ENCODE results near the gene C17orf58.
"Not testable (repeated sequence)": the region's sequence is repeated elsewhere in the genome, so short reads cannot be mapped to it uniquely, and the experiment has no call there.

Gene C17orf58

DNA sequence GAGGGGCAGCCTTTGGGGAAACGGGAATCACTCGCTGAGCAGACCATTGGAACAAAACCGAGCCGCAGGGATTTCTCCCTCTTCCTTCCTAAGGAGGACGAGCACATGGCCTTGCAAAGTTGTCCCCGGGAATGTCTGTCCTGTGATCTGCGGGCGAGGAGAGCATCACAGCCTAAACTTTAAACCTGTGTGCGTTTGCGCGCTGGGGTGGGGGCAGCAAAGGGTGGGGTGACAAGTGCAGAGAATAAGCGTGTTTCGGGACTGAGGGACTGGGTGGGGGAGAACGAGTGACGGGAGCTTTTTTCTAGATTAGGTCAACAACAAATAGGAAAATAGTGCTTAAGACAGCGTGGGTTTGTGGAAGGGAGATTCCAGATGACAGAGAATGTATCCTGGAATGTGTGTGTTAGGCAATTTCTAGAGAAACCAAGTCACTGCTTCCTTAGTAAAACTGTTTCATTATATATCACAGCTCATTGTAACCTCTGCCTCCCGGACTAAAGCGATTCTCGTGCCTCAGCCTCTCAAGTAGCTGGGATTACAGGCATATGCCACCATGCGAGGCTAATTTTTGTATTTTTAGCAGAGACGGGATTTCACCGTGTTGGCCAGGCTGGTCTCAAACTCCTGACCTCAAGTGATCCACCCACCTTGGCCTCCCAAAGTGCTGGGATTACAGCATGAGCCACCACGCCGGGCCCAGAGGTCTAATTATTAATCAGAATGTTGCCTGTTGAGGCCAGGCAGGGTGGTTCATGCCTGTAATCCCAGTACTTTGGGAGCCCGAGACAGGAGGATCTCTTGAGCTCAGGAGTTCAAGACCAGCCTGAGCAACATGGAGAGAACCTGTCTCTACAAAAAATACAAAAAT lies at the start of gene C17orf58:
C17orf58 (minus strand) TSS at position 169 of the 871 bp plus-strand sequence. CDS start 271 bp downstream, outside the sequence.
- DNase-seq = not testable (repeated sequence)

GRCh38 chr17:68036304-68037147 lies 40.3 kb upstream of the C17orf58 start:
- no peak for DNase-seq

DNA sequence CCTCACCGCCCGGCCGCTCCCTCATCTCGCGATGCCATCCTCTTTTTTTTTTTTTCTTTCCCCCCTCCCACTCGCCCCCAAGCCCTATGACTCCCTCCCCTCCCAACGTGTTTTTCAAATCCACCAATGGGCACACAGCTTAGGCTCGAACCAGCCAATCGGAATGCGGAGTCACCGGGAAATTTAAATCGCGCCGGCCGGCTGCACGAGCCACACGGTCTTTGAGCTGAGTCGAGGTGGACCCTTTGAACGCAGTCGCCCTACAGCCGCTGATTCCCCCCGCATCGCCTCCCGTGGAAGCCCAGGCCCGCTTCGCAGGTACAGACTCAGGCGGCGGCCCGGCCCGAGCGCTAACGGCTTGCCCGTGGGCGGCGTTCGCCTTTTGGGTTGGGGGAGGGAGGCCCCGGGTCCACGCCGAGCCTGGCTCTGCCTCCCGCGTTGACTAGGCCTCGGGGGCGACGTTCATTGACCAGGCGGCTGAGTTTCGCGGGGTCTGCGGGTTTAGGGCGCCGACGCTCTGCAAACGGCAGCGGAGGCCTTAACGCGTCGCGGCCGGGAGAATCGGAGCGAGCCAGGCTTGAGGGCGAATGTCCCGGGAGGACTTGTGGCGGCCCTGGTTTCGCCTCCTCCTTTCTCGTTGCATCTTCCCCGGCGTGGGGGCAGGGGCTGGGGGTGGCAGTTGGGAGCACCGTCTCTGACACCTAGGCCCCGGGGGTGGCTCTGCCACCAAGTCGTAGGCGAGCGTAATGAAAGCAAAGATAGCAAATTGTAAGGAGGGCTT lies 39.4 kb upstream of the C17orf58 start, which contains the start of gene KPNA2:
KPNA2 (plus strand) TSS at position 213 of the 781 bp plus-strand sequence. CDS start 1,398 bp downstream, outside the sequence.
- peak; percentile 98 for DNase-seq

DNA sequence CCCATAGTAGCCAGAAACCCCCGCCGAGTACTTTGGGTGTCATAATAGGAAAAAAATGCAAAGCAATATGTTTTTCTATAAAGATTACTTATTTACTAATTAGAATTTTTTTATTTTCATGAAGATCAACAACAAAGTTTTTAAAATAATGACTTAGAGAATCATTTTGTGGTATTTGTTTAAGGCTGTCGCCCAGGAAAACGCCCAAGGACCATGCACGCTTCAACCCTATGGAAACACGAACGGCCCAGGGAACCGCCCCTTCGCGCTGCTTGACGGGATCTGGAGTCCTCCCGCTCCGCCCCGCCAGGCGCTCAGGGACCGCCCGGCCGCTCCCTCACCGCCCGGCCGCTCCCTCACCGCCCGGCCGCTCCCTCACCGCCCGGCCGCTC lies 38.9 kb upstream of the C17orf58 start:
- DNase-seq = peak; percentile 98

DNA sequence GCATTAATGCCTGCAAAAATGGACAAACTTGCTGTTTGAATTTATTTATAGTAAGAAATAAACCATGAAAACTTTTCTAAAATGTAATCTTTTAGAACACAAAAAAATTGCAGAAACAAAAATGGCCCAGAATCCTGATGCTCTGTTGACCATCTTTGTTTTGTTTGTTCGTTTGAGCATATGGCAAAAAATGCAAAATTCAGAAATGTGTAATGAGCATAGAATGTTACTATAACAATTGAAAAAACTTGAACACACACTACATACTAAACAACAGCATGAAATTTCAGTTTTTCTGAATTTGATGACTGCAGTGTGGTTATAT lies 38.1 kb upstream of the C17orf58 start:
- no peak for DNase-seq

DNA sequence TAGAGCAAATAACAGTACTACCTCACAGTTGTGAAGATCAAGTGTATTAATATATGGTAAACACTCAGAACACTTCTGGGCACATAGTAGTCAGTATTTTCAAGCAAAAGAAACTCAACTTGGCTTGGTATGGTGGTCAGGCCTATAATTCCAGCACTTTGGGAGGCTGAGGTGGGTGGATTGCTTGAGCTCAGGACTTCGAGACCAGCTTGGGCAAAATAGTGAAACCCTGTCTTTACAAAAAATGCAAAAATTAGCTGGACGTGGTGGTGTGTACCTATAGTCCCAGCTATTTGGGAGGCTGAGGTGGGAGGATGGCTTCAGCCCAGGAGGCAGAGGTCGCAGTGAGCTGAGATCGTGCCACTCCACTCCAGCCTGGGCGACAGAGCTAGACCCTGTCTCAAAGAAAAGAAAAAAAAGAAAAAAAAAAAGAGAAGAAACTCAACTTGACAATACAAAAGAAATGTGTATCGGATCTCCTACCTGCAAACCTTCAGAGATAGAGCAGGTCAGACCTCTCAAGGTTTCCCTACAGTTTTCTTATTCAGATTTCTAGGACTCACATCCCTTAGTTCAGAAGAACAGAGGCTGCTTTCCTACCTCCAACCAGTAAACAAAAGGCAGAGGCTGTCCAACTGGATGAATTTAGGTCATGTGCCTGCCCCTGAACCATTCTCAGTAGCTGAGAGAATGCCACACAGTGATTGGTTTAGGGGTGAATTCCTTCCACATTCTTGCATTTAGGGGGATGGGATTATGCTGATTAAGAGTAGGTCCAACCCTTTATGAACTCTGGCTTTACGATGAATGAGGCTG lies 37.6 kb upstream of the C17orf58 start:
- no peak for DNase-seq

DNA sequence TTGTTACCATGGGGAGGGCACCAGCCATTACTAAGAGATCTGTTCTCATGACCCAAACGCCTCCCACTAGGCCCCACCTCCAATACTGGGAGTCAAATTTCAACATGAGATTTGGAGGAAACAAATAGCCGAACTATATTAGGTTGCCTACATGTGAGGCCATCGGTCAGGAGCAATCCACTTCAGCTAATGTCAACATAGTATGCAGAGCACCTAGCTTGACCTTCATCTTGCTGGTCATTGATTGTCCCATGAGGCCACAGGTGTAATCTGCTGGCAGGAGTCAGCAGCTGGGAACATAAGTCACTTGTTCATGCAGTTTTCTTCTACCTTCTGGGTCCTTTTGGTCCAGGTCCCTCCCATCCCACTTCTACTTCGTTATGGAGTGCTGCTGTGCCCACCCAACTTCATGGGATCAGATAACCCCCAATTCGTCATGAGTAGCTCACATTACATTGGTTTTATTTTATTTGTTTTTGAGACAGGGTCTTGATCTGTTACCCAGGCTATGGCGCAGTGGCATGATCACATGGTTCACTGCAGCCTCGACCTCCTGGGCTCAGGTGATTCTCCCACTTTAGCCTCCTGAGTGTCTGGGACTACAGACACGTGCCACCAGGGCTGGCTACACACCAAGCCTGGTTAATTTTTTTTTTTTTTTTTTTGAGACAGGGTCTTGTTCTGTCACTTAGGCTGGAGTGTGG lies 33.4 kb upstream of the C17orf58 start:
- DNase-seq = no peak

DNA sequence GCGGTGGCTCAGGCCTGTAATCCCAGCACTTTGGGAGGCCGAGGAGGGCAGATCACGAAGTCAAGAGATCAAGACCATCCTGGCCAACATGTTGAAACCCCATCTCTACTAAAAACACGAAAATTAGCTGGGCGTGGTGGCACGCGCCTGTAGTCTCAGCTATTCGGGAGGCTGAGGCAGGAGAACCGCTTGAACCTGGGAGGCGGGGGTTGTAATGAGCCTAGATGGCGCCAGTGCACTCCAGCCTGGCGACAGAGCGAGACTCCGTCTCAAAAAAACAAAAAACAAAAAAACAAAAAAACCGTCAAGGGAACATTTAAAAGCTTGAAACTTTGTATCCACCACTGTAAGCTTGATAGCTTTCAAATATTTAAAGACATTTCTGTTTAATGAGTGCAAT lies 26.3 kb upstream of the C17orf58 start:
- not testable (repeated sequence) for DNase-seq

- DNase-seq = no peak
These were observed 25.7 kb upstream of the C17orf58 start for GRCh38 chr17:68021963-68022362.

DNA sequence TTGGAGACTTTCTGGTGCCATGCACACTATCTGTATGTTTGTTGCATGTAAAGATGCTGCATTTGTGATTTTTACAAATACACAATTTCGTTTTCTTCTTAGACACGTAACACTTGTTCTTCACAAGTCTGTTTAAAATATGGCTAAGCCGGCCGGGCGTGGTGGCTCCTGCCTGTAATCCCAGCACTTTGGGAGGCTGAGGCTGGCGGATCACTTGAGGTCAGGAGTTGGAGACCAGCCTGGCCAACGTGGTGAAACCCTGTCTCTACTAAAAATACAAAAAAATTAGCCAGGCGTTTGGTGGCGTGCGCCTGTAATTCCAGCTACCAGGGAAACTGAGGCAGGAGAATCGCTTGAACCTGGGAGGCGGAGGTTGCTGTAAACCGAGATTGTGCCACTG lies 24.5 kb upstream of the C17orf58 start:
- DNase-seq = not testable (repeated sequence)

GRCh38 chr17:68020409-68020756 lies 24.1 kb upstream of the C17orf58 start:
- no peak for DNase-seq

DNA sequence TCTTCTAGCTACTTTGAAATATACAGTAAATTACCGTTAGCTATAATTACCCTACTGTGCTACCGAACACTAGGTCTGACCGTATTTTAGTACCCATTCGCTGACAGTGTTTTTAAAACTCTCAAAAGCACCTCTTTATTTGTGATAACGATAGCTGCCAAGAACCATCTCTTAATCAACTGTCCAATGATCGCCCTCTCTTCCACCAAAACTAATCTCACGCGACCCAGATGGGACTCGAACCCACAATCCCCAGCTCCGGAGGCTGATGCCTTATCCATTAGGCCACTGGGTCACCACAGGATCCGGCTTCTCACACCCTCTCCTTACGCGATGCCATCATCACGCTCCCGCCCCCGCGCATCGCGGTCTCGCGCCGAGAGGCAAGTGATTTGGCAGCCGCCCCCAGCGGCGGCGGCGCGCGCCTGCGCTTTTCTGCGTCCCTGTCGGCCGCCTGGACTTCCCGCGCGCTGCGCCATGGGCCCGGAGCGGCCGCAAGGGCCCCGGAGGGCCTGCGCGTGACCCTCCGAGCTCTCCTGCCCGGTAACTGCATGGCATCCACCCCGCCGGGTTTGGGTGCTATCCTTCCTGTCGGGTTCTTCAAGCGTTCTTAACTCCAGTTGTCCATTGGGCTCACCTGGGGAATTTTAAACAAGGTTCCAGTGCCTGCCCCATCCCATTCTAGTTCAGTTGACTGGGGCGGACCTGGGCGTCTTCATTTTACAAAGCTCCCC lies 23.6 kb upstream of the C17orf58 start:
- peak; percentile 84 for DNase-seq

DNA sequence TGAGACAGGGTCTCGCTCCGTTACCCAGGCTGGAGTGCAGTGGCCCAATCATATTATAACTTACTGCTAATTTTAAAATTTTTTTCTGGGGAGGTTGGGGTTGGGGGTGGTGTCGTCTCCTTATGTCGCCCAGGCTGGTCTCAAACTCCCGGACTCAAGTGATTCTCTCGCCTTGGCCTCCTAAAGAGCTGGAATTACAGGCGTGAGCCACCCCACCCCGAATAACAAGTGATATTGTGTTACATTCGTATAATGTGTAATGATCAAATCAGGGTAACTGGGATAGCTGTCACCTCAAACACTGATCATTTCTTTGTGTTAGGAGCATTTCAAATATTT lies 23.0 kb upstream of the C17orf58 start:
- DNase-seq = no peak

- DNase-seq = not testable (repeated sequence)
These were observed 22.2 kb upstream of the C17orf58 start for GRCh38 chr17:68018493-68018892.

GRCh38 chr17:68016838-68017237 lies 20.6 kb upstream of the C17orf58 start:
- no peak for DNase-seq

DNA sequence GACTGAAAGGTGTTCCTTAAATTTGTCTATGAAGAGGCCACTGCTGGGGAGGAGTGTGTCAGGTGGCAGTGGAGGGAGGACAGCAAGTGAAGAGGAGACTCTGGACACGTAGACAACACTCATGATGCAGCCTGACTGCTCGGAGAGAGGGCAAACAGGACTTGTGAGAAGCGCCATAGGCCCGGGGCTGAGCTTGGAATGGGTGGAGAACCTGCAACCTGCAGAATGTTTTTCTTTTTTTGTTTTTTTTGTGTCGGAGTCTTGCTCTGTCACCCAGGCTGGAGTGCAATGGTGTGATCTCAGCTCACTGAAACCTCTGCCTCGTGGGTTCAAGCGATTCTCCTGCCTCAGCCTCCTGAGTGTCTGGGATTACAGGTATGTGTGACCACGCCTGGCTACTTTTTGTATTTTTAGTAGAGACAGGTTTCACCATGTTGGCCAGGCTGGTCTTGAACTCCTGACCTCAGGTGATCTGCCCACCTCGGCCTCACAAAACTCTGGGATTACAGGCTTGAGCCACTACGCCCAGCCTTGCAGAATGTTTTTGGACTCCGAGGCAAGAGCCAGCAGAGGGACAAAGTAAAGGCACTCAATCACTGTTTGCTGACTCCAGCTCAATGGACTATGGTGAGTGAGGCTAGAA lies 18.9 kb upstream of the C17orf58 start:
- no peak for DNase-seq

GRCh38 chr17:68013385-68013784 lies 17.1 kb upstream of the C17orf58 start:
- DNase-seq = no peak

GRCh38 chr17:68011199-68011665 lies 15.0 kb upstream of the C17orf58 start:
- DNase-seq = no peak

GRCh38 chr17:68006797-68007196 lies 10.5 kb upstream of the C17orf58 start:
- no peak for DNase-seq

DNA sequence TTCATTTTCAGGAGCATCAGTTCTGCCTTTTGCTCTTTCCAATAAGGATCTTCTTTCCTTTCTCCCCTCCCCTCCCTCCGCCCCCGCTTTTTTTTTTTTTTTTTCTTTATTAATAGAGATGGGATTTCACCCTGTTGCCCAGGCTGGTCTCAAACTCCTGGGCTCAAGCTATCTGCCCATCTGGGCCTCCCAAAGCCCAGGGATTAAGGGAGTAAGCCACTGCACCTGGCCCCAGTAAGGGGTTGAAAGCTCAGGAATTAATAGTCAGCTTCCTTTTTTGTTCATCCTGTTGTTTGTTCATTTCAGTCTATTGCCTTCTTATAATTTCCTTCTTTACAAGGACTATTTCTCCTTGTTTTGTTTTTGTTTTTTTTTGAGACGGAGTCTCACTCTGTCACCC lies 7.9 kb upstream of the C17orf58 start:
- DNase-seq = no peak

Measured in NCI-H2081 treated with DMSO at 0.1 percent for 48 hours (cell line).